ENCODE results near the gene LHFPL6. TPM values are rescaled to one million over a fixed set of nuclear protein-coding genes. Genes with fewer than 3 reads are reported as not detected.
A peak's percentile ranks its signal among the peaks of the same experiment; 100 is the strongest.
"Not testable (repeated sequence)": the region's sequence is repeated elsewhere in the genome, so short reads cannot be mapped to it uniquely, and the experiment has no call there.

LHFPL6 gene
- total RNA-seq, 1 experiment from 2014 or later: 4.6 TPM

DNA sequence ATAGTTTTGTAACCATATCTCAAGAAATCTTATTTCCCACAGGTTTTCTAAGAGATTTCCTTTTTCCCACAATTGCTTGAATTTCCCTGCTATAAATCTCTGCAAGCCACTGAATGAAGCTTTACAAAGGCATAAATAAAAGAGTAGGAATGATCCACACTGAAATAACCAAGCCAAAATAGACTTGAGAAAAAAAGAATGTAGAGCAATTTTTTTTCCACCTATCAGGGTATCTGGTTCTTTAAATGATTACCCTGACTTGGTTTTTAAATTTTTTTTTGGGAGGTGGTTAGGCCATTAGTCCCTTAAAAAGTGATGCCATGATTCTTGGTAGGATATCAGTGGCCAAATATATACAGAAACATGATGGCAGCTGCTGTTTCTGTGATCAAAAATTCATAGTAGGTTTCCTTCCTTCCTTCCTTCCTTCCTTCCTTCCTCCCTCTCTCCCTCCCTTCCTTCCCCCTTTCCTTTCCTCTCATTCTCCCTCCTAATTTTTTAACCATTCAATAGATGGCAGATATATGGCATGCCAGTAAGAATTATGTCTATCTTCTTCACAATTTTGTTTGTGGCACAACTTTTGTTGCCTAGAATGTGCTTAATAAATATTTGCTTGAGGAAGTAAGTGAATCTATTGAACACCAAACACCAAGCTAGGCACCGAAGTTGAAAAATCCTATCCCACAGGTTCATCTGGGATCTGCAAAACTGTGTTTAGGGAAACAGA is 233.7 kb downstream of the LHFPL6 start:
- no peak for DNase-seq
- H3K36me3 ChIP-seq (replicated peaks; ENCODE audit: control insufficient read depth, insufficient read depth, low read length): no peaks in the 10 kb centered on the region

GRCh38 chr13:39365879-39366278 is 237.1 kb downstream of the LHFPL6 start:
- Histone ChIP-seq H3K27me3 (ENCODE audit: control insufficient read depth, insufficient read depth, low read length) (no peaks in the 10 kb centered on the region; the same call in 1 of the 2 replicates), H3K4me3 (ENCODE audit: insufficient read depth, low read depth, low read length) (no peak overlapping the region)

More for the DNA sequence above, 233.7 kb downstream of the LHFPL6 start:
- peaks cover 2% of the 10 kb centered on the region; the same call in 1 of the 2 replicates for H3K27me3 ChIP-seq (ENCODE audit: control insufficient read depth, insufficient read depth, low read length)
- H3K4me3 ChIP-seq (ENCODE audit: insufficient read depth, low read depth, low read length): no peak overlapping the region

GRCh38 chr13:39364947-39365468 is 238.0 kb downstream of the LHFPL6 start:
- H3K36me3 ChIP-seq (replicated peaks; ENCODE audit: control insufficient read depth, insufficient read depth, low read length): no peaks in the 10 kb centered on the region
- H3K27me3 ChIP-seq (ENCODE audit: control insufficient read depth, insufficient read depth, low read length): no peaks in the 10 kb centered on the region; the same call in 1 of the 2 replicates
- DNase-seq: peak; percentile 9
- no peak overlapping the region for H3K4me3 ChIP-seq (ENCODE audit: insufficient read depth, low read depth, low read length)

More at GRCh38 chr13:39365879-39366278, 237.1 kb downstream of the LHFPL6 start:
- no peak for DNase-seq
- no peaks in the 10 kb centered on the region for H3K36me3 ChIP-seq (replicated peaks; ENCODE audit: control insufficient read depth, insufficient read depth, low read length)

DNA sequence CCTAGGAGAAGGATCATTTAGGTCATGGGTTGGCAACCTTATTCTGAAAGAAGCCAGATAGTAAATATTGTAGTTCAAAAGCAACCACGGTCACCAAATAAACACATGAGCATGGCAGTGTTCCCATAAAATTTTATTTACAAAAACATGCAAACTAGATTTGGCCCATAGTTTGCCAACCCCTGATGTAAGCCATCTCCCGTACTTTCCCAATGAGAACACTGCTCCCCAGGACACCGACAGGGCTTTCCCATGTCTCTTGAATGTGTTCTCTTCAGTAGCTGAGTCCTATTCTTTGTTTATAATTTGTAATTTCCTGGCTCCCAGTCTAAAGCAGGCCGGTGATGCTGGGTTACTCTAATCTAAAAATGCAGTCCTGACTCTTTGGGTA is 239.6 kb downstream of the LHFPL6 start:
- no peaks in the 10 kb centered on the region for H3K36me3 ChIP-seq (replicated peaks; ENCODE audit: control insufficient read depth, insufficient read depth, low read length)
- DNase-seq: no peak
- no peaks in the 10 kb centered on the region; the same call in 1 of the 2 replicates for H3K27me3 ChIP-seq (ENCODE audit: control insufficient read depth, insufficient read depth, low read length)
- no peak overlapping the region for H3K4me3 ChIP-seq (ENCODE audit: insufficient read depth, low read depth, low read length)

GRCh38 chr13:39362652-39363381 is 240.2 kb downstream of the LHFPL6 start:
- no peaks in the 10 kb centered on the region for H3K36me3 ChIP-seq (replicated peaks; ENCODE audit: control insufficient read depth, insufficient read depth, low read length)
- no peak overlapping the region for H3K4me3 ChIP-seq (ENCODE audit: insufficient read depth, low read depth, low read length)
- no peaks in the 10 kb centered on the region; the same call in 1 of the 2 replicates for H3K27me3 ChIP-seq (ENCODE audit: control insufficient read depth, insufficient read depth, low read length)
- DNase-seq: no peak

DNA sequence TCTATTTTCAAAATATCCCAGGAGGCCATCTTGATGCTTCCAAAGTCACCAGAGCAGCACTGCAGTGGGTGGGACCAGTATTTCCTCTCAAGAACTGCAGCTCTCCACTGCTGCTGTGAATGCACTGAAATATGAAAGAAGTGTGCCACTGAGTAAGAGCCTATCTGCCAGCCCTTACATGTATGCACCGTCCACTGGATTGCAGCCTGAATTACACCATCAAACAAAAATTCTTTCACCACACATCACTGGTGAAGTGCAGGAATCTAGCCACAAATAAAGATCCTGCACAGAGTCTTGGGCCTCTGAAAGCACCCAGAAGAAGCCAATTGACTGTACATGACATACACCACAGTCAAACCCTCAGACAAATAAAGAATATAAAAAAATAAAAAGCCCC is 249.0 kb downstream of the LHFPL6 start:
- H3K4me3 ChIP-seq (ENCODE audit: insufficient read depth, low read depth, low read length): no peak overlapping the region

DNA sequence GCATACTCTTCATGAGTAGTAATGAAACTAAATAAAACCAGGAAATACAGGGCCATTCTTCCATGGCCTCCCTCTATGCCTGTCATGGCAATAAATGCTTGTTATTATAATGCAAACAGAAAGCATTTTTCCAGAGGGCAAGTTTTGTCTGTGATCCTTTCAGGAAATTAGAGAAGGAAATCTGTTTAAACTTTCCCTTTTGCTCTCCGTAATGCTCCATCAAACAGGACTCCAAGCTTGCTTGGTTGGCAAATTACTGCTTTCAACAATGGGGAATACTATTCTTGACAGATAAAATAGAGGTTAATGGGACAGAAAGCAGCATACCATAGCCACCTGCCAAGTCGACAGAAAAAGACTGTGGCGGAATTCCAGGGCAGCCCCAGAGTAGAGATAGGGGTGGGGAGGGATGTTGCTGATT is 252.5 kb downstream of the LHFPL6 start:
- Histone ChIP-seq H3K27me3 (ENCODE audit: control insufficient read depth, insufficient read depth, low read length) (peaks cover 6% of the 10 kb centered on the region), H3K4me3 (ENCODE audit: insufficient read depth, low read depth, low read length) (no peak overlapping the region), H3K36me3 (replicated peaks; ENCODE audit: control insufficient read depth, insufficient read depth, low read length) (no peaks in the 10 kb centered on the region)
- DNase-seq: peak; percentile 10

More for the DNA sequence above, 249.0 kb downstream of the LHFPL6 start:
- Histone ChIP-seq H3K36me3 (replicated peaks; ENCODE audit: control insufficient read depth, insufficient read depth, low read length) (no peaks in the 10 kb centered on the region), H3K27me3 (ENCODE audit: control insufficient read depth, insufficient read depth, low read length) (no peaks in the 10 kb centered on the region; the same call in 1 of the 2 replicates)
- DNase-seq: no peak

GRCh38 chr13:39349391-39349960 is 253.5 kb downstream of the LHFPL6 start:
- Histone ChIP-seq H3K4me3 (ENCODE audit: insufficient read depth, low read depth, low read length) (no peak overlapping the region), H3K27me3 (ENCODE audit: control insufficient read depth, insufficient read depth, low read length) (peaks cover 6% of the 10 kb centered on the region)

GRCh38 chr13:39347926-39348901 is 254.8 kb downstream of the LHFPL6 start:
- Histone ChIP-seq H3K36me3 (replicated peaks; ENCODE audit: control insufficient read depth, insufficient read depth, low read length) (no peaks in the 10 kb centered on the region), H3K4me3 (ENCODE audit: insufficient read depth, low read depth, low read length) (no peak overlapping the region), H3K27me3 (ENCODE audit: control insufficient read depth, insufficient read depth, low read length) (peaks cover 6% of the 10 kb centered on the region)
- peak; percentile 54 for DNase-seq

More at GRCh38 chr13:39349391-39349960, 253.5 kb downstream of the LHFPL6 start:
- DNase-seq: no peak
- H3K36me3 ChIP-seq (replicated peaks; ENCODE audit: control insufficient read depth, insufficient read depth, low read length): no peaks in the 10 kb centered on the region

DNA sequence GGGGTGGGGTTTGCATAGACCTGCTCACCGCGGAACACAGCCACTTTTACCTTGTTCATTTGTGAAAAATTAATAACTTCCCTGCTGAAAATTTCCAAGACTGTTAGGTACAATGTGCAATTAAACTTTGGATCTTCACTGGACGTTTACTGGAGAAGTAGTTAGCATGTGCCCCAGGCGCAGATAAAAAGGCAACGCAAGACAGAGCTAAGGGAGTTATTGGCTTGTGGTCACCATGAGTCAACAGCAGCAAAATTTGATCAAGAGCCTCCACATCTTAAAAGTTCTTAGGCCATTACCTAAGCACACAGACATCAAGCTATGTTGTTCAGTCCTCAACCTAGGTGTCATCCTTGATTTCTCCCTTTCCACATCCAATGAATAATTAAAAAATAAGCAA is 257.0 kb downstream of the LHFPL6 start:
- Histone ChIP-seq H3K4me3 (ENCODE audit: insufficient read depth, low read depth, low read length) (no peak overlapping the region), H3K36me3 (replicated peaks; ENCODE audit: control insufficient read depth, insufficient read depth, low read length) (no peaks in the 10 kb centered on the region), H3K27me3 (ENCODE audit: control insufficient read depth, insufficient read depth, low read length) (peaks cover 6% of the 10 kb centered on the region)
- no peak for DNase-seq

DNA sequence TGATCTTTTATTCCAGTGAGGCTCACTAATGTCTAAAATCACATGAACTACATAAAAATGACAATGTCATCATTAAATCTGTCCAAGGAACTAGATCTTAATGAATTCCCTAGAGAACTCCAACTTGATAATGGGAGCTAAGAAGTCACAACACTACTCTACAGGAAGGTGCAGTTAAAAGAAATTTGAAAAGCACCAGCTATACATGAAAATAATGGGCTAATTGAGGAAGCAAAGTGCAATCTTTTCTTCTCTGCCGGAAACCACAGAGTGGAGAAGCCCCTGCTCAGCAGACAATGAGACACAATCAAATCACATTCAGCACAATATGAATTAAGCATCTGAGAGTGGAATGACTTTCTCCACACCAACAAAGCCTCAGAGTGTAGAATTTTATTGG is 261.7 kb downstream of the LHFPL6 start:
- H3K4me3 ChIP-seq (ENCODE audit: insufficient read depth, low read depth, low read length): no peak overlapping the region

GRCh38 chr13:39338114-39338513 is 264.9 kb downstream of the LHFPL6 start:
- DNase-seq; H3K27me3 ChIP-seq (ENCODE audit: control insufficient read depth, insufficient read depth, low read length); H3K4me3 ChIP-seq (ENCODE audit: insufficient read depth, low read depth, low read length); H3K36me3 ChIP-seq (replicated peaks; ENCODE audit: control insufficient read depth, insufficient read depth, low read length): not testable (repeated sequence)

More for the DNA sequence above, 261.7 kb downstream of the LHFPL6 start:
- H3K36me3 ChIP-seq (replicated peaks; ENCODE audit: control insufficient read depth, insufficient read depth, low read length): no peaks in the 10 kb centered on the region
- no peak for DNase-seq
- 0 out of 2 replicates have a peak, but pooled peaks cover 2% of the 10 kb centered on the region for H3K27me3 ChIP-seq (ENCODE audit: control insufficient read depth, insufficient read depth, low read length)

GRCh38 chr13:39336937-39337336 is 266.1 kb downstream of the LHFPL6 start:
- Histone ChIP-seq H3K36me3 (replicated peaks; ENCODE audit: control insufficient read depth, insufficient read depth, low read length) (no peaks in the 10 kb centered on the region), H3K4me3 (ENCODE audit: insufficient read depth, low read depth, low read length) (no peak overlapping the region), H3K27me3 (ENCODE audit: control insufficient read depth, insufficient read depth, low read length) (no peaks in the 10 kb centered on the region)
- no peak for DNase-seq
